ENCODE measurements around the gene ACVR1C.

Gene ACVR1C

GRCh38 chr2:157538064-157538463 lies 90.6 kb downstream of the ACVR1C start:
- H3K4me1 ChIP-seq (ENCODE audit: insufficient read depth, low read length, poor library complexity, severe bottlenecking): no peaks in the 10 kb centered on the region
- no peaks in the 10 kb centered on the region for H3K36me3 ChIP-seq (ENCODE audit: insufficient read depth, low read length)
- H3K9me3 ChIP-seq (ENCODE audit: insufficient read depth, low read depth, low read length): no peaks in the 10 kb centered on the region
- H3K27me3 ChIP-seq (ENCODE audit: insufficient read depth, low read length, poor library complexity, severe bottlenecking): no peaks in the 10 kb centered on the region
- no peak overlapping the region for H3K4me2 ChIP-seq (ENCODE audit: low read depth, low read length, poor library complexity, severe bottlenecking)
- no peak overlapping the region for H3K9ac ChIP-seq (ENCODE audit: low read depth, low read length, poor library complexity, severe bottlenecking)
- H4K20me1 ChIP-seq (ENCODE audit: insufficient read depth, low read length, poor library complexity, severe bottlenecking): no peaks in the 10 kb centered on the region
- TF ChIP-seq EZH2phosphoT487 (IDR thresholded peaks at IDR 0.05; ENCODE audit: borderline replicate concordance): no peak
- TF ChIP-seq CTCF (conservative IDR thresholded peaks at IDR 0.05; ENCODE audit: low read length): no peak
- no peaks in the 10 kb centered on the region for H3F3A ChIP-seq (ENCODE audit: low read depth)
- H3K4me3 ChIP-seq (ENCODE audit: low read length, poor library complexity, severe bottlenecking): no peak overlapping the region
- no peaks in the 10 kb centered on the region for H3K79me2 ChIP-seq (ENCODE audit: insufficient read depth, low read length)
- no peaks in the 10 kb centered on the region for H3K9me2 ChIP-seq (replicated peaks; ENCODE audit: low read depth, low read length)
- no peak overlapping the region for H2AFZ ChIP-seq (ENCODE audit: low read length)

- Histone ChIP-seq H3K9ac (ENCODE audit: low read depth, low read length, poor library complexity, severe bottlenecking) (no peak overlapping the region), H3K79me2 (ENCODE audit: insufficient read depth, low read length) (no peaks in the 10 kb centered on the region), H3K4me1 (ENCODE audit: insufficient read depth, low read length, poor library complexity, severe bottlenecking) (no peaks in the 10 kb centered on the region), H3K27me3 (ENCODE audit: insufficient read depth, low read length, poor library complexity, severe bottlenecking) (no peaks in the 10 kb centered on the region), H3K4me3 (ENCODE audit: low read length, poor library complexity, severe bottlenecking) (no peak overlapping the region), H4K20me1 (ENCODE audit: insufficient read depth, low read length, poor library complexity, severe bottlenecking) (no peaks in the 10 kb centered on the region), H3K9me3 (ENCODE audit: insufficient read depth, low read depth, low read length) (no peaks in the 10 kb centered on the region), H3K36me3 (ENCODE audit: insufficient read depth, low read length) (no peaks in the 10 kb centered on the region), H3F3A (ENCODE audit: low read depth) (no peaks in the 10 kb centered on the region), H3K9me2 (replicated peaks; ENCODE audit: low read depth, low read length) (no peaks in the 10 kb centered on the region), H3K4me2 (ENCODE audit: low read depth, low read length, poor library complexity, severe bottlenecking) (no peak overlapping the region), H2AFZ (ENCODE audit: low read length) (no peak overlapping the region)
- TF ChIP-seq EZH2phosphoT487 (IDR thresholded peaks at IDR 0.05; ENCODE audit: borderline replicate concordance): no peak
- TF ChIP-seq CTCF (conservative IDR thresholded peaks at IDR 0.05; ENCODE audit: low read length): no peak
Measured at GRCh38 chr2:157536815-157537214, 91.8 kb downstream of the ACVR1C start.

- H3K9me3 ChIP-seq (ENCODE audit: insufficient read depth, low read depth, low read length): no peaks in the 10 kb centered on the region
- H3K9ac ChIP-seq (ENCODE audit: low read depth, low read length, poor library complexity, severe bottlenecking): no peak overlapping the region
- H3K9me2 ChIP-seq (replicated peaks; ENCODE audit: low read depth, low read length): no peaks in the 10 kb centered on the region
- no peaks in the 10 kb centered on the region for H3K27me3 ChIP-seq (ENCODE audit: insufficient read depth, low read length, poor library complexity, severe bottlenecking)
- no peak for TF ChIP-seq CTCF (conservative IDR thresholded peaks at IDR 0.05; ENCODE audit: low read length)
- no peak for TF ChIP-seq EZH2phosphoT487 (IDR thresholded peaks at IDR 0.05; ENCODE audit: borderline replicate concordance)
- no peak overlapping the region for H3K4me2 ChIP-seq (ENCODE audit: low read depth, low read length, poor library complexity, severe bottlenecking)
- H3F3A ChIP-seq (ENCODE audit: low read depth): no peaks in the 10 kb centered on the region
- H3K79me2 ChIP-seq (ENCODE audit: insufficient read depth, low read length): no peaks in the 10 kb centered on the region
- no peaks in the 10 kb centered on the region for H4K20me1 ChIP-seq (ENCODE audit: insufficient read depth, low read length, poor library complexity, severe bottlenecking)
- H3K4me1 ChIP-seq (ENCODE audit: insufficient read depth, low read length, poor library complexity, severe bottlenecking): no peaks in the 10 kb centered on the region
- H3K36me3 ChIP-seq (ENCODE audit: insufficient read depth, low read length): no peaks in the 10 kb centered on the region
- no peak overlapping the region for H3K4me3 ChIP-seq (ENCODE audit: low read length, poor library complexity, severe bottlenecking)
- H2AFZ ChIP-seq (ENCODE audit: low read length): no peak overlapping the region
Measured at GRCh38 chr2:157528963-157529751, 99.5 kb downstream of the ACVR1C start.

All from Loucy (cell line).